Mucosa of descending colon (tissue), 3 donors: ENCODE results near the gene SUFU. TPM values are rescaled to one million over a fixed set of nuclear protein-coding genes. Genes with fewer than 3 reads are reported as not detected.
A peak's percentile ranks its signal among the peaks of the same experiment; 100 is the strongest.

Experiments used
- ATAC-seq: fragments of 200-7000 bp; cut with Tn5 transposase; one replicate; pipeline ENCODE4 v1.9.1; 2020; ENCODE audit warnings: mild to moderate bottlenecking, moderate library complexity
- DNase-seq, 3 donors: peaks; one replicate each; pipeline ENCODE4 v3.0.0-alpha.2; 2020
- H3K36me3 ChIP-seq: fragments of 200-600 bp; one replicate; pipeline ENCODE4 v1.8.0; 2021; ENCODE audit warnings: low read depth, mild to moderate bottlenecking
- H3K4me1 ChIP-seq: fragments of 200-600 bp; one replicate; pipeline ENCODE4 v1.8.0; 2021; ENCODE audit warnings: low read depth, mild to moderate bottlenecking
- H3K4me3 ChIP-seq: fragments of 200-600 bp; one replicate; pipeline ENCODE4 v1.8.0; 2021; ENCODE audit warnings: mild to moderate bottlenecking
- H3K9me3 ChIP-seq: fragments of 200-600 bp; one replicate; pipeline ENCODE4 v1.8.0; 2021; ENCODE audit warnings: mild to moderate bottlenecking
- intact Hi-C, 2 donors: fragments of 100-400 bp; cut with DNase I in 1 of 2; cut with micrococcal nuclease in 1 of 2; formaldehyde crosslinking; loops; one replicate each; pipeline versions ENCODE4 v1.11.0 to v1.11.1; 2022; cut with DNase I, micrococcal nuclease
- total RNA-seq, 3 donors: library from RNA; stranded (reverse); fragmentation: NEBNext Ultra II Directional in 2 of 3; extraction: Animal tissue kit (Norgen Biotek cat#: 25700) in 2 of 3; gene quantifications; one replicate each; pipeline versions ENCODE4 v1.2.1 to v1.2.4, GENCODE V29; 2021 to 2023
- TF ChIP-seq, protein P1 (sequence below): fragments of 200-600 bp; IDR thresholded peaks from one replicate; pipeline ENCODE4 v1.8.0; 2022; ENCODE audit warnings: antibody characterized with exemption, mild to moderate bottlenecking
- donor health status: DM: no; HTN: no; CAD: no; lungs with moderate emphysema.
- donor health status: DM: no; HTN: no; CAD: no.
- donor health status: DM: no; HTN: yes; CAD: no.

Gene SUFU
- total RNA-seq, 3 donors from 2014 or later: 9.0 to 13.9 (median 9.5) TPM

- H3K4me1 ChIP-seq: peaks cover 14% of the 10 kb centered on the region
Measured at GRCh38 chr10:102619281-102619981, 115.7 kb downstream of the SUFU start.

GRCh38 chr10:102620138-102620590, 116.4 kb downstream of the SUFU start:
- intact Hi-C loops: no loop called here
- Histone ChIP-seq H3K4me1 (peaks cover 14% of the 10 kb centered on the region), H3K36me3 (no peaks in the 10 kb centered on the region), H3K4me3 (no peak overlapping the region), H3K9me3 (no peaks in the 10 kb centered on the region)
- DNase-seq (peak in 2 of 3 donors; percentile 61 to 64), ATAC-seq (peak; percentile 85)
- TF ChIP-seq, protein P1, sequence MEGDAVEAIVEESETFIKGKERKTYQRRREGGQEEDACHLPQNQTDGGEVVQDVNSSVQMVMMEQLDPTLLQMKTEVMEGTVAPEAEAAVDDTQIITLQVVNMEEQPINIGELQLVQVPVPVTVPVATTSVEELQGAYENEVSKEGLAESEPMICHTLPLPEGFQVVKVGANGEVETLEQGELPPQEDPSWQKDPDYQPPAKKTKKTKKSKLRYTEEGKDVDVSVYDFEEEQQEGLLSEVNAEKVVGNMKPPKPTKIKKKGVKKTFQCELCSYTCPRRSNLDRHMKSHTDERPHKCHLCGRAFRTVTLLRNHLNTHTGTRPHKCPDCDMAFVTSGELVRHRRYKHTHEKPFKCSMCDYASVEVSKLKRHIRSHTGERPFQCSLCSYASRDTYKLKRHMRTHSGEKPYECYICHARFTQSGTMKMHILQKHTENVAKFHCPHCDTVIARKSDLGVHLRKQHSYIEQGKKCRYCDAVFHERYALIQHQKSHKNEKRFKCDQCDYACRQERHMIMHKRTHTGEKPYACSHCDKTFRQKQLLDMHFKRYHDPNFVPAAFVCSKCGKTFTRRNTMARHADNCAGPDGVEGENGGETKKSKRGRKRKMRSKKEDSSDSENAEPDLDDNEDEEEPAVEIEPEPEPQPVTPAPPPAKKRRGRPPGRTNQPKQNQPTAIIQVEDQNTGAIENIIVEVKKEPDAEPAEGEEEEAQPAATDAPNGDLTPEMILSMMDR: no peak

More at GRCh38 chr10:102619281-102619981, 115.7 kb downstream of the SUFU start:
- intact Hi-C loops: no loop called here
- TF ChIP-seq, protein P1: no peak
- no peaks in the 10 kb centered on the region for H3K36me3 ChIP-seq
- no peaks in the 10 kb centered on the region for H3K9me3 ChIP-seq
- H3K4me3 ChIP-seq: no peak overlapping the region
- ATAC-seq: no peak
- peak in 1 of 3 donors; percentile 24 for DNase-seq

DNA sequence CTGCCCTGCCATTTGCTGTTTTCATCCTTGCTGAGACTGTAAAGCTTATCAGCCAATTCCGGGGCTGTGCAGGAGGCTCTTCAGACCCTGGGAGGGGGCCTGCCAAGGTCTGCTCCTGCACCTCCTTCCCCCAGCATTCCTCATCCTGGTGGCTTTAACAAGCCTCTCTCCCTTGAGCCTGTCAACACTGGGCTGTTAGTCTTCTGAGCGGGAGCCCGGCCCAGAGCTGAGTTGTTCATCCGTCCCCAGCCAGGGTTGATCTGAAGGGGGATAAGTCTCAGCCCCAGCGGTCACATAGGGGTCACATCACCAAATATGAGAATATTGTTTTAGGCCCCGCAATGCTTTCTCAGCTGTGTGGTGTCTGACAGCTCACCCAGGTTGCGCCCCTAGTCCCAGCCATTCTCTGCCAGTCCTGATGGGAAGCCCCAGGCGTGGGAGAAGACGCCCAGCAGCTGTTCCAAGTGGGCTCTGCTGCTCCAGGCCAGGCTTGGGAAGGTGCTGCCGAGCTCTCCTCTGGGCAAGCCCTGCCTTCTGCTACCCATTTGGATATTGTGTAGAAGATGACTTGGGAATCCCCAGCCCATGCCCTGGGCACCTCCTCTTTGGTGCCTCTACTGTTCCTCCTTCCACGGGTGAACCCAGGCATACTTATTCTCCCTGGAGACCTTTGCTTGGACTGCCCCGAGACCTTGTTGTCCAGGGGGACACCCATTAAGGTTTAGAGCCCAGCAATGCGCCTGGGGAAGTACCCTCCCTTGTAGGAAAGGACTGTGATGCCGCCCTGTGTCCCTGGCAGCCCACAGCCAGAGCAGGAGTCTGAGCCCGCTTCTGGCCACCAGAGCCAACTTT, 117.0 kb downstream of the SUFU start:
- intact Hi-C loops: no loop called here
- DNase-seq: peak in 1 of 3 donors; percentile 21
- peak; percentile 28 for ATAC-seq
- TF ChIP-seq, protein P1: no peak
- H3K4me1 ChIP-seq: peaks cover 14% of the 10 kb centered on the region
- H3K36me3 ChIP-seq: no peaks in the 10 kb centered on the region
- no peak overlapping the region for H3K4me3 ChIP-seq
- no peaks in the 10 kb centered on the region for H3K9me3 ChIP-seq

DNA sequence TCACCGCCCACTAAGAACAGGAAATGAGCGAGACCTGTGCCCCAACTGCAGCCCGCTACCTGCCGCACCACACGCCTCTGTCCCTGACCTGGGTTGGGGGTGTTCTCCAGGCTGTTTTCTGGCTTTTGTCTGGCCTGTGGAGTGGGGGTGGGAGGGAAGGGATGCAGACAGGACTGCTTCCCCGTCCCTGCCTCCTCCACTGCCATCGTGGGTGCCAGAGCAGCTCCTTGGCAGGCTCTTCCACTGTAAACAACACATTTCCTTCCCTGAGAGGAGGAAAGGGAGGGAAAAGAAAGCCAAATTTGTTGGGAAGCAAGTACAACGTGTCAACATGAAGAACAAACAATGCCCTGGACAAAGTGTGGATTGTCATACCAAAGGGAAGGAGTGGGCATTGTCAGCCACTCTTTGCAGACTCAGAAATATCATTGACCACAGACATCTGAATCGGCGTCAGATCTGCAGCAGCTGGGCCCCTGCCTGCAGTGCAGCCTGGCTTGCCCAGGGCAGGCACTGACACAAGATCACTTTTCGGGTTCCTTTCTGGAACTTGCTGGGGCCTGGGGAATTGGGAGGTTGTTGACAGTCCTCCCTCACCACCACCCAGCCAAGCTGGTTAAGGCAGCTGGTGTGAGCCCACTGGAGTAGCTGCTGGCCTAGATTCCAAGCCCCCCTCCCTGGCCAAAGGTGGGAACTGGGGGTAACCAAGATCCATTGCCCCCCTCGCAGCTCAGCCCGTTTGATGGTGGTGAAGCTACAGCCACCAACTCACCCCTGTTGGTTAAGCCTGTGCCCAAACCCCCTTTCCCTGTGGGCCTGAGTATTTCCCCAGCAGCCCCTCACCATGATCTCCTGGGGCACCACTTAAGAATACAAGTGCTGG, 117.9 kb downstream of the SUFU start:
- DNase-seq (no peak), ATAC-seq (no peak)
- intact Hi-C loops: no loop called here
- Histone ChIP-seq H3K9me3 (no peaks in the 10 kb centered on the region), H3K4me1 (peaks cover 14% of the 10 kb centered on the region), H3K4me3 (no peak overlapping the region), H3K36me3 (no peaks in the 10 kb centered on the region)
- TF ChIP-seq, protein P1: no peak

- DNase-seq (no peak), ATAC-seq (no peak)
- Histone ChIP-seq H3K4me3 (no peak overlapping the region), H3K4me1 (peaks cover 18% of the 10 kb centered on the region), H3K36me3 (no peaks in the 10 kb centered on the region), H3K9me3 (no peaks in the 10 kb centered on the region)
- TF ChIP-seq, protein P1: no peak
- intact Hi-C loops: no loop called here
Measured at GRCh38 chr10:102624094-102624493, 120.3 kb downstream of the SUFU start.
